NCI-H1930 (cell line): Measurements from ENCODE around the gene LGI4.

ENCODE experiments used
- DNase-seq, 2 experiments: peaks; one replicate each; lab custom pipeline; 2025; lab: John Stamatoyannopoulos, UW

Gene LGI4

DNA sequence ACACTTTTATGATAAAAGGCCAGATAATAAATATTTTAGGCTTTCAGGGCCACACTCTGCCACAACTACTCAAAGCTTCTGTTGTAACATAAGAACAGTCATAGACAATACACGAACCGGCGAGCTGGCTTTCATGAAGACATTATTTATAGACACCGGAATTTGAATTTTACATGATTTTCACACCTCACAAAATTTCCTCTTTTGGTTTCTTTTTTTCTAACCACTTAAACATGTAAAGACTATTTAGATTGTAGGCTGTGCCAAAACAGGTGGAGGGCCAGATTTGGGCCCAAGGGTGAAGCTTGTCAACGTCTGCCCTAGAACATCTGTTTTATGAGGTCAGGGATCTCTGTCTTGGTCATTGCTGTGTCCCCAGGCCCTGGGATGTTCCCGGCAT lies 48.9 kb downstream of the LGI4 start:
- no peak for DNase-seq

DNA sequence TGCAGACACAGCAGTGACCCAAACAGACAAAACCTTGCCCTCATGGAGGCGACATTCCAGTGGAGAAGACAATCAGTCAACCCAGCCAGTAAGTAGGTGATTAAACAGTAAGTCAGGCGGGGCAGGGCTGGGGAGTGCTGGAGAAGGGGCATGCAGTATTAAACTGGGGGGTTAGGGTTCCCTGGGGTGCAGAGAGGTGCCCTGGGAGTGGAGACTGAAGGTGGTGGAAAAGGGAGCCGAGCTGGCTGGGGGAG lies 50.4 kb downstream of the LGI4 start:
- DNase-seq, result no peak

DNA sequence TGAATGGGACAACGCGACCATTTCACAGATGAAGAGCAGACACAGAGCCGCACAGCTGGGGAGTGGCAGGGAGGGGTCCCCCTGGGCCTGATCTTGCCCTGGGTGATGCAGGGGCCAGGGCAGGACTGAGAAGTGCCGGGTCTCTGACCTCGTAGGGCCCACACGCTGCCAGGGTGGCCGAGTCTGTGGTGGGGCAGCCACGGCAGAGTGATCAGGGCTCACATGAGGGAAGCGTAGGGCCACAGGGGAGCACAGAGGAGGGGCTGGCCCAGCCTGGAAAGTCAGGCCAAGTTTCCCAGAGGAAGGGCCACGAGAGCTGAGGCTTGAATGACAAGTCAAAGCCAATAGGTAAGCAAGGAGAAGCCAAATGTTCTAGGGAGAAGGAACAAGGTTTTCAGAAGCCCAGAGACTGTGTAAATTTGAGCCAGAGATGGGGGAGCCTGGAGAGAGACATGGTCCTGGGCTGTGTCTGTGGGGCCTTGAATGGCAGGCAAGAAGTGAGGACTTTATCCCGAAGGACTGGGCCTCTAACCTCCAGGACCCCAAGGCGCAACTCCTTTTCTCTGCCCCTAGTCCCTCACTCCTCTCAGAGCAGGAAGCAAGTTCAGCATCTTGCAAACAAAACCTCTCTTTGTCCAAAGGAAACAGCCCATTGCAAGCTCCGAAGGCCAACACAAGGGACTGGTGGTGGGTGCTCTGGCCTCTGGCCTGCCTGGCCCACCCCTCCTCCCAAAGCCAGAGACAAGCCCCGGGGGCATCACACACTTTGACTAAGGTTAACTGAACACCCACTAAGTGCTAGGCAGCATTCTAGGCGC lies 51.0 kb downstream of the LGI4 start:
- no peak for DNase-seq

DNA sequence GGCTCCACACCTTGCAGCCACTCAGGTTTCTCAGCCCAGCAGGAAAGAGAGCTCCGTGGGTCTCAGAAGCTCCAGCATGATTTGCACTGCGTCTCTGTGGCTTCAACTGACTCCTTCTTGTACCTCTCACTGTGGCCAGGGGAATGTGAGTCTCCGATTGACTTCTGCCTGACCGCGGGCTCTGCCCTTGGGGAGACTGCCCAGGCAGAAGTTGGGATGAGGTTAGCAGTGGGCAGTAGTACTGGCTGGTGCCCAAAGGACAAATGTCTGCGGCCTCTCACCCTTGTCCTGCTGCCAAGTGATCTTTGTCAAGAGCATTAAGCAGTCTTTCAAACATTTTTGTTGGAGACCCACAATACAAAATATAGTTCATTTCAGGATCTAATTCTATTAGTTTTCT lies 53.7 kb downstream of the LGI4 start:
- no peak for DNase-seq

DNA sequence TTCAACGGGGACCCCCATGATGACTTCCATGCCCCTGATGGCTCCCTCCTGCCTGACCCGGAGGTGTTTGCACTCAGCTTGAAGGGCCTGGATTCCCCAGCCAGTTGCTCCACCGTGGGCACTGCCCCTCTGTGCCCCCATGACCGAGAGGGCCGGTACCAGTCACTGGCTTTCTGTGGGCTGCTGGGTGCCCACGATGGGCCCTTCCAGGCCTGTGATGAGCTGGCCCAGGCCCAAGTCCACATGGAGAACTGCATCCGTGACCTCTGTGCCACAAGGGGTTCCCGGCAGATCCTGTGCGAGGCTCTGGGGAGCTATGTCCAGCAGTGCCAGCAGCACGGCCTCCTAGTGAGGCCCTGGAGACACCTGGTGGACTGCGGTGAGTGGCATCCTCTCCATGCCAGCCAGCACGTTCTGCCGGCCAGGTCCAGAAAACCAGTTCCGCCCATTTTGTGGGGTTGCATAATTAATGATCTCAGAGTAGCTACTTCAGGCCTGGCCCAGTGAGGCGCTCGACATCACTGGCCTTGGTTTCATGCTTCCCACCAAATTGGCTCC lies 54.2 kb downstream of the LGI4 start:
- DNase-seq, result no peak

DNA sequence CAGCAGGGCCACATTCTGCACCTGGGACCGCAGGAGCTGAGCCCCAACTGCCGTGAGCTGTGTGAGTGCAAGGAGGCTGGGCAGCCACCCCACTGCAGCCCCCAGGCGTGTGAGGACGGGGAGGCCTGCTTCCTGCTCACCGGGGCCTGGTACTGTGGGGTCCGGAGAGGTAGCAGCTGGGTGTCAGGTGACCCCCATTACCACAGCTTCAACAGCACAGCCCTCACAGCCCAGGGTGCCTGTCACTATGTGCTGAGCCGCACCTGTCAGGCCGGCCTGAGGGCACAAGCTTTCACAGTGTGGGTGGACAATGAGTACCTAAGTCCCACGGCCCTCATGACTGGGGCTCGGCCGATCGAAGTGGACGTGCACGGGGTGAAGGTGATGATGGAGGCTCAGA lies 55.0 kb downstream of the LGI4 start:
- DNase-seq, result no peak

- no peak for DNase-seq
These were observed 57.2 kb downstream of the LGI4 start for GRCh38 chr19:35077411-35078223.

DNA sequence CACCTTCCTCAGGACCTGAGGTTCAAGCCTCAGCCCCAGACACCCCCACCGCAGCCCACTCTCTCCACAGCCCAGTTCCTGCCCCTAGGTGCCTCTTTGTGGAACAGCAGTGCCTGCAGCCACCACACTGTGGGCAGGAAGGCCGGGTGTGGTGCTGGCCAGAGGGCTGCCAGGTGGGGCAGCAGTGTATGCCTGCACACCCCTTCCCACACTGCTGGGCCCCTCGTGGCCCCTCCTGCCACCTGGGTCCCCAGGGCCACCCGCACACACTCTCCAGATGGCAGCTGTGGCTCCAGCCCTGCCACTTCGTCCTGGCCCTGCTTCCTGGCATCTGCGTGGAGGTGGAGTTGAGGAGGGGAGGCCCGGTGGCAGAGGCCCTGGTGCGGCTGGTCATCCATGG lies 58.2 kb downstream of the LGI4 start:
- DNase-seq, result no peak

DNA sequence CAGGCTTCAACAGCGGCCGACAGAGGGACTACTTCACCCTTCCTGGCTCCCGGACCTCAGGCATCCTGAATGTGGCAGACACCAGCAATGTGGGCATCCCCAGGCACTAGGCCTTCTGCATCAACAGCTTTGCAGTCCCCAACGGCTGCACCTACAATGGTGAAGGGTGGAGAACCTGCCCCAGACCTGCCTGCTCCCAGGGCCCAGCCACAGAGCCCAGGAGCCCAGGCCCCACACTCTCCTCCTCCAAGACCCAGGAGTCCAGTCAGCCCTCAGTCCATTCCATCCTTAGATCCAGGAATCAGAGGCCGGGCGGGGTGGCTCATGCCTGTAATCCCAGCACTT lies 58.9 kb downstream of the LGI4 start:
- DNase-seq, result no peak

DNA sequence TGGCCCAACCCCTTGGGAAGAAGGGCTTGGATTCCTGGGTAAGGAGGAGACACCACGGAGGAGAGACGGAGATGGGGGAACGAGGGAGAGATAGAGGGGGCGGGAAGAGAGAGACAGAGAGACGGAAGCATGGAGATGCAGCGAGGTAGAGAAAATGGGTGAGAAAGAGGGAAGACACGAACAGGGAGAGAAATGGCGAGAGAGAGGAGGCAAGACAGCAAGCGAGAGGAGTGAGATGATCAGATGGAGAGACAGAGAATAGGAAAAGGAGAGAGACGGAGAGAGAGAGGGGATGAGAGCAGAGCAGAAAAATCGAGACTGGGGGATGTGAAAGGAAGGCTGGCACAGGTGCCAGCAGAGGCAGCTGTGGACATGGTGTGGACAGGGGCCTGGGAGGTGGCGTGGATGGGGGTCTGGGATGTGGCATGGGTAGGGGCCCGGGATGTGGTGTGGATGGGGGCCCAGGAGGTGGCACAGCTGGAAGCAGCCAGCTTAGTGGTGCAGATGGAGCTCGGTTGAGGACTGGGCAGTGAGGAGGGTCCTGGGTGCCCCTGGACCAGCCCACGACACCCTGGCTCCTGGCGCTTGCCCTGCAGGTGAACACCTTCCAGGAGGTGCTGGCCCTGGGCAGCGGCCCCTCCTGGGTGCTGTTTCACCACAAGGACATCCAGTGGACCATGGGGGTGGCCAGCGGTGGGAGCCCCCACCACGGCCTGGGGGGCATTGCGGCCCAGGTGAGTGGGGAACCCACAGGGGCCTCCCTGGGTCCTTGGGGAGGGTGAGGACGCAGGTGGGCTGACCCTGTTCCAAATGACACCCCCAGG lies 59.4 kb downstream of the LGI4 start:
- DNase-seq, result no peak
